Measurements from ENCODE around the gene ZNF189. TPM values are rescaled to one million over a fixed set of nuclear protein-coding genes. Genes with fewer than 3 reads are reported as not detected.

The ZNF189 gene
- total and polyA plus RNA-seq, 11 donors: 10.0 to 34.6 (median 19.3) TPM

DNA sequence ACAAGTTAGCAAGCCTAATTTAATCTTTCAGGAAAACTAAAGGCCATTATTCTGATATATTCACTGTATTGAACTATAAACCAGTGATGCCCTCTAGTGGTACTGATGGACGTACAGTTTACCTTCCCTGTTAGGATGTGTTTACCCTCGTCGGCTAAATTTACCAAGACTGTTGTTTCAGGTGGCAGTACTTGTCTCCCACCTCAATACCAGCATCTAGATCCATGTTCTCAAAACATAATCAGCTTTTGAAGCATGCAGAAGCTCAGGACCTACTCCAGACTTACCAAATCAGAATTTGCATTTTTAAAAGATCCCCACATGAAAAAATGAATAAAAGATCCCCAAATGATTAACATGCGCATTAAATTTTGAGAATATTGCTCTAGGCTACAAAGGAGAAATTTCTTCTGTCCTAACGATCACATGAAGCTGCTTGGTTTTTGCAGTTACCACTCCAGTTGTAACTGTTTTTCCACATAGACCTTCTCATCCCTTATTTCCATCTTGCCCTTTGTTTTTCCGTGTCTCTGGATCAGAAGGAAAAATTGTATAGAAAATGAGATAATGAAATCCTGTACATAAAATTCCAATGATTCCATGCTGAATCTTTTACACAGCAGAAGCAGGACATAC lies 10.7 kb upstream of the ZNF189 start:
- intact Hi-C loops (cut with DNase I): no loop called here
- TF ChIP-seq POLR2A (IDR thresholded peaks at IDR 0.05) (no peak), CTCF (IDR thresholded peaks at IDR 0.05) (peak; percentile 21 to 58 (median 45))
- WGBS, 4 donors: 54 to 57% (median 55%) methylated on average over 6 of the region's 6 CpGs
- DNase-seq: no peak
- Histone ChIP-seq H3K27ac (no peak overlapping the region), H3K4me3 (no peak overlapping the region), H3K27me3 (no peaks in the 10 kb centered on the region), H3K36me3 (peaks cover 0 to 37% (median 19%) of the 10 kb centered on the region in 9 donors), H3K4me1 (no peaks in the 10 kb centered on the region), H3K9me3 (peaks cover 0 to 30% (median 11%) of the 10 kb centered on the region in 12 donors)
- peak in 2 of 4 donors; percentile 52 to 67 for ATAC-seq

DNA sequence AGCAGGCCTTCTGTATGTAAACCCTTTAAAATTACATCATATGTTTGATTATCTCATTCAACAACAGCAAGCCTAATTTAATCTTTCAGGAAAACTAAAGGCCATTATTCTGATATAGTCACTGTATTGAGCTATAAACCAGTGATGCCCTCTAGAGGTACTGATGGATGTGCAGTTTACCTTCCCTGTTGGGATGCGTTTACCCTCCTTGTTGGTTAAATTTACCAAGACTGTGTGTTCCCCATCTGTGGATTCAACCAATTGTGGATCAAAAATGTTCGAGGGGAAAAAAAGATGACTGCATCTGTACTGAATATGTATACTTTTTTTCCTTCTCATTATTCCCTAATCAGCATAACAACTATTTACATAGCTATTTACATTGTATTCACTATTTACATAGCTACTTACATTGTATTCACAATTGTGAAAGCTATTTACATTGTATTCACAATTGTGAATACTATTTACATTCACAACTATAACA lies 10.1 kb upstream of the ZNF189 start:
- DNase-seq (no peak), ATAC-seq (no peak)
- H3K4me3 ChIP-seq: no peak overlapping the region
- peaks cover 0 to 37% (median 19%) of the 10 kb centered on the region in 9 donors for H3K36me3 ChIP-seq
- WGBS, 4 donors: 85 to 91% (median 89%) methylated on average over 2 of the region's 2 CpGs
- no peaks in the 10 kb centered on the region for H3K27me3 ChIP-seq
- intact Hi-C loops (cut with DNase I): no loop called here
- H3K27ac ChIP-seq: no peak overlapping the region
- H3K9me3 ChIP-seq: peaks cover 0 to 35% (median 14%) of the 10 kb centered on the region in 12 donors
- TF ChIP-seq CTCF (IDR thresholded peaks at IDR 0.05) (no peak), POLR2A (IDR thresholded peaks at IDR 0.05) (no peak)
- H3K4me1 ChIP-seq: no peaks in the 10 kb centered on the region

DNA sequence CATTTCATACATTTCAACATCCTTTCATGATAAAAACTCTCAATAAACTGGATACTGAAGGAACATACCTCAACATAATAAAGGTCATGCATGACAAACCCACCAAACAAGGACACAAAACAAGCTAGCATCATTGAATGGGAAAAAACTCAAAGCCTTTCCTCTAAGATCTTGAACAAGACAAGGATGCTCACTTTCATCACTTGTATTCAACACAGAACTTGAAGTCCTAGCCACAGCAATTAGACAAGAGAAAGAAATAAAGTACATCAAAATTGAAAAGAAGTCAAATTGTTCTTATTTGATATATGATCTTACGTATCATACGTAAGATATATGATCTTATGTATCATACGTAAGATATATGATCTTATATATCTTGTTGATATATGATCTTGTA lies 5.5 kb upstream of the ZNF189 start:
- no peak for ATAC-seq
- no peaks in the 10 kb centered on the region for H3K27me3 ChIP-seq
- TF ChIP-seq CTCF (IDR thresholded peaks at IDR 0.05) (no peak), POLR2A (IDR thresholded peaks at IDR 0.05) (no peak)
- H3K4me3 ChIP-seq: no peak overlapping the region
- peaks cover 0 to 17% (median 3%) of the 10 kb centered on the region in 12 donors for H3K9me3 ChIP-seq
- H3K36me3 ChIP-seq: peaks cover 0 to 34% (median 26%) of the 10 kb centered on the region in 9 donors
- H3K4me1 ChIP-seq: peaks cover 6 to 23% (median 13%) of the 10 kb centered on the region in 12 donors
- no peak for DNase-seq
- H3K27ac ChIP-seq: no peak overlapping the region
- WGBS, 4 donors: 97 to 99% (median 98%) methylated on average over 3 of the region's 3 CpGs
- intact Hi-C loops (cut with DNase I): loop anchor here in 2 of 10 donors (10.0 kb wide), 2 partner anchors 52 to 1298 kb away; partner anchors contain the start of genes ERP44 (in 1 of the 2) and INVS (in 1 of the 2)

- WGBS, 4 donors: 90 to 100% (median 95%) methylated on average over 1 of the region's 1 CpG
- no peak for ATAC-seq
- no peak overlapping the region for H3K27ac ChIP-seq
- peaks cover 6 to 29% (median 17%) of the 10 kb centered on the region in 12 donors for H3K4me1 ChIP-seq
- intact Hi-C loops (cut with DNase I): loop anchor here in 6 of 10 donors (5.0 to 10.0 kb wide), 5 partner anchors 50 to 1300 kb away; partner anchors contain the start of genes RNF20 (in 3 of the 6), ERP44 (in 1 of the 6) and INVS (in 1 of the 6)
- TF ChIP-seq CTCF (IDR thresholded peaks at IDR 0.05) (no peak), POLR2A (IDR thresholded peaks at IDR 0.05) (no peak)
- peaks cover 0 to 18% (median 14%) of the 10 kb centered on the region in 9 donors for H3K36me3 ChIP-seq
- no peak overlapping the region for H3K4me3 ChIP-seq
- peaks cover 0 to 17% (median 3%) of the 10 kb centered on the region in 12 donors for H3K9me3 ChIP-seq
- no peak for DNase-seq
- no peaks in the 10 kb centered on the region for H3K27me3 ChIP-seq
Observed at GRCh38 chr9:101394687-101395086, 4.0 kb upstream of the ZNF189 start.

Data from heart left ventricle (tissue), 16 donors.